ENCODE measurements around the gene HUS1.
A peak's percentile ranks its signal among the peaks of the same experiment; 100 is the strongest.

The HUS1 gene

GRCh38 chr7:47968847-47969774, 10.3 kb downstream of the HUS1 start:
- TF ChIP-seq CTCF (IDR thresholded peaks at IDR 0.05; ENCODE audit: low read length) (peak; percentile 91), EZH2 (optimal IDR thresholded peaks at IDR 0.05; ENCODE audit: low read depth, low read length) (no peak)
- Histone ChIP-seq H3K4me2 (ENCODE audit: low read depth, low read length) (no peak overlapping the region), H3K36me3 (replicated peaks; ENCODE audit: insufficient read depth, low read length) (peaks cover 3% of the 10 kb centered on the region)

GRCh38 chr7:47967708-47968107, 11.7 kb downstream of the HUS1 start:
- no peak overlapping the region for H3K9ac ChIP-seq (ENCODE audit: low read length)
- TF ChIP-seq CTCF (IDR thresholded peaks at IDR 0.05; ENCODE audit: low read length): no peak
- no peak for TF ChIP-seq EZH2 (optimal IDR thresholded peaks at IDR 0.05; ENCODE audit: low read depth, low read length)
- TF ChIP-seq EZH2phosphoT487 (IDR thresholded peaks at IDR 0.05; ENCODE audit: low read length): no peak
- H3K79me2 ChIP-seq (ENCODE audit: low read length): peaks cover 8% of the 10 kb centered on the region; the same call in 1 of the 2 replicates
- no peaks in the 10 kb centered on the region for H4K20me1 ChIP-seq (ENCODE audit: insufficient read depth, low read length)
- H3F3A ChIP-seq (ENCODE audit: insufficient read depth, low read length): no peaks in the 10 kb centered on the region
- no peak for DNase-seq
- H3K4me1 ChIP-seq (ENCODE audit: low read length): no peaks in the 10 kb centered on the region
- H2AFZ ChIP-seq (ENCODE audit: low read length): no peak overlapping the region
- H3K9me2 ChIP-seq (replicated peaks; ENCODE audit: insufficient read depth, low read length): no peaks in the 10 kb centered on the region
- no peak overlapping the region for H3K27ac ChIP-seq (ENCODE audit: low read length)
- no peaks in the 10 kb centered on the region for H3K9me3 ChIP-seq (replicated peaks; ENCODE audit: insufficient read depth, low read length)
- no peak overlapping the region for H3K4me2 ChIP-seq (ENCODE audit: low read depth, low read length)
- no peaks in the 10 kb centered on the region for H3K27me3 ChIP-seq (replicated peaks; ENCODE audit: insufficient read depth, low read length)
- H3K4me3 ChIP-seq (ENCODE audit: low read length): no peak overlapping the region
- peaks cover 3% of the 10 kb centered on the region for H3K36me3 ChIP-seq (replicated peaks; ENCODE audit: insufficient read depth, low read length)

More at GRCh38 chr7:47968847-47969774, 10.3 kb downstream of the HUS1 start:
- Histone ChIP-seq H3K79me2 (ENCODE audit: low read length) (peaks cover 8% of the 10 kb centered on the region; the same call in 1 of the 2 replicates), H3K9me3 (replicated peaks; ENCODE audit: insufficient read depth, low read length) (no peaks in the 10 kb centered on the region), H2AFZ (ENCODE audit: low read length) (no peak overlapping the region), H4K20me1 (ENCODE audit: insufficient read depth, low read length) (no peaks in the 10 kb centered on the region), H3F3A (ENCODE audit: insufficient read depth, low read length) (no peaks in the 10 kb centered on the region), H3K4me1 (ENCODE audit: low read length) (no peaks in the 10 kb centered on the region), H3K27ac (ENCODE audit: low read length) (no peak overlapping the region), H3K27me3 (replicated peaks; ENCODE audit: insufficient read depth, low read length) (no peaks in the 10 kb centered on the region), H3K4me3 (ENCODE audit: low read length) (no peak overlapping the region), H3K9me2 (replicated peaks; ENCODE audit: insufficient read depth, low read length) (no peaks in the 10 kb centered on the region), H3K9ac (ENCODE audit: low read length) (no peak overlapping the region)
- DNase-seq: peak; percentile 41

DNA sequence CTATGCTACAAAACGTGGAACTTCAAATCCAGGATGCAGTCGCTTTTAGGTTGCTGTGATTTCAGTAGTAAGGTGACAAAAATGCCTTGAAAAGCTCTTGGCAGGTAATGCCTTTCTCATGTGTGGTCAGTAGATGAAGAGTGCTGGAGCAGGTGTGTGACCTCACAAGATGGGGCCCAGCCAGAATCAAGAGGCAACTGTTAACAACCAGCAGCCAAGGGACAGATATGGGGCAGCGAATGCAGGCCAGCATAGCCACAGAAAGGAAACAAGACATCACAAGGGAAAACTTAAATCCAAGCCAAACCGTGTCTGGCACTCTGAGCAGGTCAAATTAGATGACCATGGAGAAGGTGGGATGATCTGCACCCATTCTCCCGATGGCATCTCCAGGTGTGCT, 12.3 kb downstream of the HUS1 start:
- Histone ChIP-seq H3K27me3 (replicated peaks; ENCODE audit: insufficient read depth, low read length) (no peaks in the 10 kb centered on the region), H3K4me1 (ENCODE audit: low read length) (no peaks in the 10 kb centered on the region), H3K27ac (ENCODE audit: low read length) (no peak overlapping the region), H3K4me3 (ENCODE audit: low read length) (no peak overlapping the region), H3F3A (ENCODE audit: insufficient read depth, low read length) (no peaks in the 10 kb centered on the region), H3K9me3 (replicated peaks; ENCODE audit: insufficient read depth, low read length) (no peaks in the 10 kb centered on the region), H3K36me3 (replicated peaks; ENCODE audit: insufficient read depth, low read length) (peaks cover 3% of the 10 kb centered on the region), H3K4me2 (ENCODE audit: low read depth, low read length) (no peak overlapping the region), H3K79me2 (ENCODE audit: low read length) (peaks cover 8% of the 10 kb centered on the region; the same call in 1 of the 2 replicates), H3K9me2 (replicated peaks; ENCODE audit: insufficient read depth, low read length) (no peaks in the 10 kb centered on the region), H2AFZ (ENCODE audit: low read length) (no peak overlapping the region), H3K9ac (ENCODE audit: low read length) (no peak overlapping the region), H4K20me1 (ENCODE audit: insufficient read depth, low read length) (no peaks in the 10 kb centered on the region)
- DNase-seq: no peak
- TF ChIP-seq CTCF (IDR thresholded peaks at IDR 0.05; ENCODE audit: low read length) (no peak), EZH2 (optimal IDR thresholded peaks at IDR 0.05; ENCODE audit: low read depth, low read length) (no peak), EZH2phosphoT487 (IDR thresholded peaks at IDR 0.05; ENCODE audit: low read length) (no peak)
